HepG2 (cell line): ENCODE results near the gene FAM24A. TPM values are rescaled to one million over a fixed set of nuclear protein-coding genes. Genes with fewer than 3 reads are reported as not detected.

Experiments
- ATAC-seq: fragments of 200-7000 bp; cut with Tn5 transposase; 3 replicates; pipeline ENCODE4 v1.9.1; 2020; ENCODE audit warnings: mild to moderate bottlenecking, moderate library complexity
- BruUV-seq: library from RNA; stranded (reverse); fragments of 400-500 nt; replicated peaks from 2 replicates; lab custom pipeline; 2021; lab: Mats Ljungman, UMichigan
- CTCF ChIA-PET: fragments of 300-600 bp; formaldehyde crosslinking; extraction: SDS; loops from one replicate; lab custom pipeline; 2021; ENCODE audit warnings: low total read pairs, inconsistent platforms, low intra/inter-chr PET ratio; lab: Yijun Ruan, JAX
- POLR2A ChIA-PET: fragments of 350-600 bp; sonication (Branson Sonifier 250); formaldehyde crosslinking; loops from one replicate; lab custom pipeline; 2020; ENCODE audit warnings: antibody characterized with exemption, inconsistent platforms; lab: Yijun Ruan, JAX
- DNase-seq: peaks from one replicate; pipeline ENCODE4 v3.0.0-alpha.2; 2015; ENCODE audit warnings: low spot score
- FAIRE-seq: peaks from 3 replicates; lab custom pipeline; 2011; peaks lifted over from hg19 to GRCh38; lab: Jason Lieb, UNC
- H2AFZ ChIP-seq: one replicate; pipeline ENCODE4 v1.6.1; 2011; ENCODE audit warnings: low read length, inconsistent platforms
- H3K27ac ChIP-seq: fragments of 300-600 bp; 3 replicates; pipeline ENCODE4 v1.8.0; 2011; ENCODE audit warnings: mixed run types, mild to moderate bottlenecking, mixed read lengths, low read length, inconsistent platforms; ENCODE audit not compliant: insufficient read depth; ENCODE audit errors: extremely low read length
- H3K27me3 ChIP-seq, 2 experiments: fragments of 200-600 bp in 1 of 2; 2 replicates in 1 of 2; 3 replicates in 1 of 2; pipeline versions ENCODE4 v1.6.0 to v1.8.0; 2011; ENCODE audit warnings: low read length in 2 of 2, mild to moderate bottlenecking in 2 of 2, moderate library complexity in 2 of 2, inconsistent platforms in 1 of 2; ENCODE audit not compliant: insufficient read depth in 2 of 2, control insufficient read depth in 1 of 2
- H3K36me3 ChIP-seq, 2 experiments: fragments of 200-600 bp in 1 of 2; replicated peaks in 1 of 2; 2 replicates in 1 of 2; 3 replicates in 1 of 2; pipeline versions ENCODE4 v1.5.1 to v1.8.0; 2011; ENCODE audit warnings: low read length in 2 of 2, inconsistent platforms in 1 of 2; ENCODE audit not compliant: insufficient read depth in 2 of 2, control insufficient read depth in 1 of 2
- H3K4me1 ChIP-seq: 2 replicates; pipeline ENCODE4 v1.5.1; 2012; ENCODE audit warnings: low read length, inconsistent platforms; ENCODE audit not compliant: insufficient read depth
- H3K4me2 ChIP-seq: 2 replicates; pipeline ENCODE4 v1.6.0; 2011; ENCODE audit warnings: low read depth, low read length, inconsistent platforms
- H3K4me3 ChIP-seq, 3 experiments: fragments of 200-600 bp in 1 of 3; sonication (generic), shearing (Covaris generic) in 1 of 3; replicated peaks in 1 of 3; 2 replicates each; pipeline ENCODE4 v1.5.1; 2011 to 2016; ENCODE audit warnings: low read length in 3 of 3, inconsistent platforms in 2 of 3, low read depth in 2 of 3, mild to moderate bottlenecking in 2 of 3, control low read depth in 1 of 3, mixed read lengths in 1 of 3; ENCODE audit not compliant: insufficient read depth in 1 of 3
- H3K79me2 ChIP-seq: one replicate; pipeline ENCODE4 v1.6.1; 2011; ENCODE audit warnings: low read length, inconsistent platforms; ENCODE audit not compliant: insufficient read depth
- H3K9ac ChIP-seq: 2 replicates; pipeline ENCODE4 v1.6.0; 2011; ENCODE audit warnings: mild to moderate bottlenecking, low read depth, low read length, inconsistent platforms; ENCODE audit not compliant: insufficient read depth
- H3K9me3 ChIP-seq: 2 replicates; pipeline ENCODE4 v1.5.1; 2012; ENCODE audit warnings: mild to moderate bottlenecking, low read length
- H4K20me1 ChIP-seq: 2 replicates; pipeline ENCODE4 v1.6.0; 2011; ENCODE audit warnings: inconsistent platforms, mild to moderate bottlenecking, low read length, moderate library complexity; ENCODE audit not compliant: insufficient read depth
- CCDC6 ChIP-seq: sonication (generic); formaldehyde crosslinking; IDR thresholded peaks from 2 replicates; pipeline ENCODE4 v1.8.1; 2022; ENCODE audit warnings: mild to moderate bottlenecking, missing genetic modification reagents, moderate library complexity
- CREM ChIP-seq, 2 experiments: sonication (generic) in 1 of 2; formaldehyde crosslinking in 1 of 2; IDR thresholded peaks; 2 replicates each; pipeline versions ENCODE4 v1.4.0 to v1.6.1; 2016 to 2020; ENCODE audit warnings: antibody characterized with exemption in 1 of 2, mild to moderate bottlenecking in 1 of 2, missing genetic modification reagents in 1 of 2
- FOXA1 ChIP-seq, 2 experiments: fragments of 450-650 bp in 1 of 2; sonication (generic) in 1 of 2; formaldehyde crosslinking in 1 of 2; IDR thresholded peaks; 2 replicates each; pipeline versions ENCODE4 v1.4.0 to v1.6.1; 2016 to 2020; ENCODE audit warnings: missing genetic modification reagents in 1 of 2
- FOXP4 ChIP-seq: sonication (generic); formaldehyde crosslinking; IDR thresholded peaks from 2 replicates; pipeline ENCODE4 v1.4.0; 2020; ENCODE audit warnings: missing genetic modification reagents
- HBP1 ChIP-seq: IDR thresholded peaks from 2 replicates; pipeline ENCODE4 v1.6.1; 2016; ENCODE audit warnings: low read depth, control low read depth
- HCFC1 ChIP-seq: fragments of 150-350 bp; IDR thresholded peaks from 2 replicates; pipeline ENCODE4 v1.6.1; 2014; ENCODE audit warnings: low read depth, low read length
- KDM5A ChIP-seq: fragments of 200-600 bp; sonication (generic); IDR thresholded peaks from 2 replicates; pipeline ENCODE4 v1.7.0; 2018; ENCODE audit warnings: antibody characterized with exemption, mild to moderate bottlenecking, low read length, borderline replicate concordance
- MIER3 ChIP-seq: IDR thresholded peaks from 2 replicates; pipeline ENCODE4 v1.6.1; 2016; ENCODE audit warnings: missing compliant biosample characterization, borderline replicate concordance
- NCOA1 ChIP-seq: sonication (generic); formaldehyde crosslinking; IDR thresholded peaks from 2 replicates; pipeline ENCODE4 v1.9.0; 2021; ENCODE audit warnings: missing genetic modification reagents
- NFRKB ChIP-seq: fragments of 450-650 bp; IDR thresholded peaks from 2 replicates; pipeline ENCODE4 v1.6.1; 2017
- ZFP36L2 ChIP-seq: sonication (generic); formaldehyde crosslinking; IDR thresholded peaks from 2 replicates; pipeline ENCODE4 v1.4.0; 2020; ENCODE audit warnings: missing genetic modification reagents
- ZNF282 ChIP-seq: fragments of 450-650 bp; IDR thresholded peaks from 2 replicates; pipeline ENCODE4 v1.6.1; 2018; ENCODE audit not compliant: partially characterized antibody
- ZNF615 ChIP-seq: sonication (generic); formaldehyde crosslinking; IDR thresholded peaks from 2 replicates; pipeline ENCODE4 v1.5.0; 2020; ENCODE audit warnings: mild to moderate bottlenecking, missing genetic modification reagents, borderline replicate concordance
- ZNF720 ChIP-seq: sonication (generic); formaldehyde crosslinking; IDR thresholded peaks from 2 replicates; pipeline ENCODE4 v1.4.0; 2020; ENCODE audit warnings: missing genetic modification reagents
- WGBS: methylation state at CpG from one replicate; pipeline ENCODE4 v1.1.6; 2017; ENCODE audit warnings: low lambda C conversion rate; 5-methylcytosine and 5-hydroxymethylcytosine counted together
- in situ Hi-C: cut with HindIII; loops from 2 replicates; pipeline ENCODE4 v1.10.0; 2017; ENCODE audit warnings: low pct_unique_long_range_greater_than_20kb; ENCODE audit not compliant: extremely low pct_ligation_motif_present
- intact Hi-C: fragments of 100-400 bp; cut with micrococcal nuclease; formaldehyde crosslinking; loops from one replicate; pipeline ENCODE4 v1.10.0; 2022; ENCODE audit not compliant: unreplicated experiment
- polyA plus RNA-seq, 8 experiments: library from polyadenylated mRNA; depleted of rRNA in 3 of 8; stranded (reverse) in 7 of 8; unstranded in 1 of 8; fragments of >200 nt; fragmentation: Illumina TruSeq in 4 of 8; extraction: Trizol in 4 of 8; gene quantifications; 2 replicates each; pipeline versions ENCODE4 v1.2.1 to v1.2.3, GENCODE V29; 2011 to 2016; ENCODE audit warnings: low read depth in 4 of 8, missing spikeins in 1 of 8, mixed read lengths in 1 of 8; ENCODE audit not compliant: insufficient read depth in 1 of 8
- total RNA-seq, 5 experiments: library from RNA; depleted of rRNA; stranded (reverse); fragments of >200 nt; fragmentation: Illumina TruSeq; extraction: Trizol; gene quantifications; 2 replicates each; pipeline ENCODE4 v1.2.3, GENCODE V29; 2016; ENCODE audit warnings: low read depth in 1 of 5

Gene FAM24A
- total and polyA plus RNA-seq, 2 of the 13 experiments (the other 11 are each of a cell fraction or from before 2014, with no cell fraction given): not detected

GRCh38 chr10:122884166-122884565, 26.2 kb upstream of the FAM24A start:
- H3K4me2 ChIP-seq: no peak overlapping the region
- H2AFZ ChIP-seq: no peak overlapping the region
- WGBS: 54% methylated on average over 1 of the region's 1 CpG
- ATAC-seq (no peak), FAIRE-seq (no peak), DNase-seq (no peak)
- BruUV-seq: no TSS peak
- no peak overlapping the region for H3K9ac ChIP-seq
- no peaks in the 10 kb centered on the region for H3K36me3 ChIP-seq
- POLR2A ChIA-PET: no interaction called here
- H3K27ac ChIP-seq: no peak overlapping the region
- H4K20me1 ChIP-seq: no peaks in the 10 kb centered on the region
- no peaks in the 10 kb centered on the region for H3K9me3 ChIP-seq
- H3K4me1 ChIP-seq: peaks cover 10% of the 10 kb centered on the region; the same call in 1 of the 2 replicates
- no peaks in the 10 kb centered on the region for H3K79me2 ChIP-seq
- CTCF ChIA-PET: no interaction called here
- H3K27me3 ChIP-seq: no peaks in the 10 kb centered on the region; a peak in 1 of 5 replicates
- intact Hi-C loops: no loop called here
- in situ Hi-C loops: no loop called here
- TF ChIP-seq FOXA1 (IDR thresholded peaks at IDR 0.05): no peak
- TF ChIP-seq FOXA1 (CRISPR knock-in tag; IDR thresholded peaks at IDR 0.05): no peak
- no peak for TF ChIP-seq ZFP36L2
- TF ChIP-seq ZNF720: no peak
- TF ChIP-seq NFRKB: no peak
- TF ChIP-seq HBP1: no peak
- TF ChIP-seq CCDC6 (CRISPR knock-in tag): no peak
- no peak overlapping the region for H3K4me3 ChIP-seq

GRCh38 chr10:122894261-122894944, 16.0 kb upstream of the FAM24A start:
- DNase-seq (no peak), FAIRE-seq (no peak), ATAC-seq (no peak; the same call in 2 of the 3 replicates)
- Histone ChIP-seq H3K9me3 (no peaks in the 10 kb centered on the region), H3K79me2 (no peaks in the 10 kb centered on the region), H3K27ac (no peak overlapping the region), H3K4me2 (no peak overlapping the region), H3K36me3 (no peaks in the 10 kb centered on the region), H3K4me3 (no peak overlapping the region), H3K4me1 (no peaks in the 10 kb centered on the region), H4K20me1 (no peaks in the 10 kb centered on the region), H3K9ac (no peak overlapping the region), H3K27me3 (no peaks in the 10 kb centered on the region), H2AFZ (no peak overlapping the region)
- in situ Hi-C loops: no loop called here
- ChIA-PET CTCF (no interaction called here), POLR2A (no interaction called here)
- intact Hi-C loops: no loop called here
- no TSS peak for BruUV-seq
- 64% methylated on average over 5 of the region's 5 CpGs for WGBS
- no peak for TF ChIP-seq HCFC1
- TF ChIP-seq ZNF282: no peak
- TF ChIP-seq ZNF615 (CRISPR knock-in tag): no peak
- TF ChIP-seq KDM5A: no peak
- no peak for TF ChIP-seq MIER3 (CRISPR knock-in tag)
- TF ChIP-seq NCOA1 (CRISPR knock-in tag): no peak
- TF ChIP-seq CREM (IDR thresholded peaks at IDR 0.05): no peak
- TF ChIP-seq CREM (CRISPR knock-in tag; IDR thresholded peaks at IDR 0.05): no peak
- no peak for TF ChIP-seq FOXP4
